ENCODE data around the gene ATP8B4.

DNA sequence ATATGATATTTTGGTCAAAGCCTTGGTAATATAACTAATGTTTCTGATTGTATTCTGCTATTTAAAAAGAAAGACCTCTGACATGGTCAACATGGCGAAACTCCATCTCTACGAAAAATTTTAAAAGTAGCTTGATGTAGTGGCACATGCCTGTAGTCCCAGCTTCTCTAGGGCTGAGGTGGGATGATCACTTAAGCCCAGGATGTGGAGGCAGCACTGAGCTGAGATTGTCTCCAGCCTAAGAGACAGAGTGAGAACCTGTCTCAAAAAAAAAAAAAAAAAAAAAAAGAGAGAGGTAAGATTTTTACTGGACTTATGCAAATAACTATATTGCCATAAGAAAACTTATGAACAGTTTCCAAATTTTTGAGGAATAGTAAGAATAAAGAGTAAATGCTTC is 32.4 kb upstream of the ATP8B4 start:
- TF ChIP-seq, protein P1, sequence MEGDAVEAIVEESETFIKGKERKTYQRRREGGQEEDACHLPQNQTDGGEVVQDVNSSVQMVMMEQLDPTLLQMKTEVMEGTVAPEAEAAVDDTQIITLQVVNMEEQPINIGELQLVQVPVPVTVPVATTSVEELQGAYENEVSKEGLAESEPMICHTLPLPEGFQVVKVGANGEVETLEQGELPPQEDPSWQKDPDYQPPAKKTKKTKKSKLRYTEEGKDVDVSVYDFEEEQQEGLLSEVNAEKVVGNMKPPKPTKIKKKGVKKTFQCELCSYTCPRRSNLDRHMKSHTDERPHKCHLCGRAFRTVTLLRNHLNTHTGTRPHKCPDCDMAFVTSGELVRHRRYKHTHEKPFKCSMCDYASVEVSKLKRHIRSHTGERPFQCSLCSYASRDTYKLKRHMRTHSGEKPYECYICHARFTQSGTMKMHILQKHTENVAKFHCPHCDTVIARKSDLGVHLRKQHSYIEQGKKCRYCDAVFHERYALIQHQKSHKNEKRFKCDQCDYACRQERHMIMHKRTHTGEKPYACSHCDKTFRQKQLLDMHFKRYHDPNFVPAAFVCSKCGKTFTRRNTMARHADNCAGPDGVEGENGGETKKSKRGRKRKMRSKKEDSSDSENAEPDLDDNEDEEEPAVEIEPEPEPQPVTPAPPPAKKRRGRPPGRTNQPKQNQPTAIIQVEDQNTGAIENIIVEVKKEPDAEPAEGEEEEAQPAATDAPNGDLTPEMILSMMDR (optimal IDR thresholded peaks at IDR 0.05 in 1 of 3, IDR thresholded peaks at IDR 0.05 in 1 of 3, conservative IDR thresholded peaks at IDR 0.05 in 1 of 3; ENCODE audit: extremely low read depth in 1 of 3, insufficient read depth in 2 of 3, low read length in 3 of 3): no peak
- TF ChIP-seq EZH2 (IDR thresholded peaks at IDR 0.05; ENCODE audit: low read length): no peak
